Liver (tissue), 9 donors: ENCODE measurements around the gene CLDN20. TPM values are rescaled to one million over a fixed set of nuclear protein-coding genes. Genes with fewer than 3 reads are reported as not detected.

Source experiments
- DNase-seq: peaks from one replicate; pipeline ENCODE4 v3.0.0-alpha.2; 2017; ENCODE audit warnings: low spot score
- H3K27ac ChIP-seq, 2 donors: one replicate each; pipeline ENCODE4 v1.7.0; 2013; ENCODE audit warnings: inconsistent platforms in 2 of 2, low read length in 2 of 2, control low read depth in 1 of 2, low read depth in 1 of 2, mild to moderate bottlenecking in 1 of 2
- H3K27me3 ChIP-seq, 4 donors: one replicate each; pipeline versions ENCODE4 v1.6.1 to v1.7.0; 2013; ENCODE audit warnings: low read length in 3 of 4, inconsistent platforms in 1 of 4, mild to moderate bottlenecking in 1 of 4, moderate library complexity in 1 of 4; ENCODE audit not compliant: control insufficient read depth in 4 of 4, insufficient read depth in 4 of 4
- H3K36me3 ChIP-seq, 4 donors: one replicate each; pipeline versions ENCODE4 v1.6.1 to v1.7.0; 2013; ENCODE audit warnings: low read length in 3 of 4, mild to moderate bottlenecking in 3 of 4, low read depth in 1 of 4, moderate library complexity in 1 of 4; ENCODE audit not compliant: control insufficient read depth in 4 of 4, insufficient read depth in 3 of 4
- H3K4me1 ChIP-seq, 4 donors: one replicate each; pipeline versions ENCODE4 v1.6.1 to v1.7.0; 2013; ENCODE audit warnings: low read length in 3 of 4, mild to moderate bottlenecking in 3 of 4, moderate library complexity in 1 of 4; ENCODE audit not compliant: control insufficient read depth in 4 of 4, insufficient read depth in 4 of 4
- H3K4me3 ChIP-seq, 3 donors: one replicate each; pipeline versions ENCODE4 v1.6.1 to v1.7.0; 2013; ENCODE audit warnings: low read length in 3 of 3, control low read depth in 1 of 3, low read depth in 1 of 3, mild to moderate bottlenecking in 1 of 3
- H3K9ac ChIP-seq, 2 donors: one replicate each; pipeline ENCODE4 v1.7.0; 2013; ENCODE audit warnings: low read length in 2 of 2, mild to moderate bottlenecking in 2 of 2, moderate library complexity in 2 of 2, control low read depth in 1 of 2, low read depth in 1 of 2
- H3K9me3 ChIP-seq, 4 donors: one replicate each; pipeline versions ENCODE4 v1.6.1 to v1.7.0; 2013; ENCODE audit warnings: low read length in 3 of 4; ENCODE audit not compliant: control insufficient read depth in 4 of 4
- EGR1 ChIP-seq, 2 donors: IDR thresholded peaks; 2 replicates each; pipeline ENCODE4 v1.6.1; 2016 to 2018; ENCODE audit warnings: antibody characterized with exemption in 2 of 2, low read depth in 2 of 2
- FOXA1 ChIP-seq: IDR thresholded peaks from 2 replicates; pipeline ENCODE4 v1.6.1; 2016; ENCODE audit warnings: antibody characterized with exemption
- FOXA2 ChIP-seq: IDR thresholded peaks from 2 replicates; pipeline ENCODE4 v1.6.1; 2016; ENCODE audit warnings: antibody characterized with exemption
- GABPA ChIP-seq, 2 donors: IDR thresholded peaks in 1 of 2; conservative IDR thresholded peaks in 1 of 2; 2 replicates each; pipeline ENCODE4 v1.6.1; 2016; ENCODE audit warnings: antibody characterized with exemption in 2 of 2, mild to moderate bottlenecking in 1 of 2, moderate library complexity in 1 of 2
- HNF4G ChIP-seq: IDR thresholded peaks from 2 replicates; pipeline ENCODE4 v1.6.1; 2016; ENCODE audit warnings: antibody characterized with exemption
- JUND ChIP-seq, 2 donors: IDR thresholded peaks; 2 replicates each; pipeline ENCODE4 v1.6.1; 2016; ENCODE audit warnings: antibody characterized with exemption in 2 of 2
- RXRA ChIP-seq, 2 donors: IDR thresholded peaks; 2 replicates each; pipeline ENCODE4 v1.6.1; 2017 to 2018; ENCODE audit warnings: antibody characterized with exemption in 2 of 2, mild to moderate bottlenecking in 1 of 2
- SP1 ChIP-seq: IDR thresholded peaks from 2 replicates; pipeline ENCODE4 v1.6.1; 2018; ENCODE audit warnings: antibody characterized with exemption, mild to moderate bottlenecking
- YY1 ChIP-seq: IDR thresholded peaks from 2 replicates; pipeline ENCODE4 v1.6.1; 2016; ENCODE audit warnings: antibody characterized with exemption, mild to moderate bottlenecking
- WGBS: extraction: QIAGEN DNeasy Blood & Tissue Kit; methylation state at CpG from one replicate; pipeline ENCODE4 v1.1.7; 2013; 5-methylcytosine and 5-hydroxymethylcytosine counted together
- polyA plus RNA-seq, 2 donors: library from polyadenylated mRNA; stranded (reverse) in 1 of 2; unstranded in 1 of 2; fragments of 200-250 nt in 1 of 2; fragments of >200 nt in 1 of 2; fragmentation: Nextera tagmentation in 1 of 2; extraction: Ambion mirVana in 1 of 2; gene quantifications; one replicate each; pipeline versions ENCODE4 v1.2.1 to v1.2.3, GENCODE V29; 2013 to 2015
- total RNA-seq, 2 donors: library from RNA; depleted of rRNA; stranded (reverse); fragments of >200 nt; gene quantifications; one replicate each; pipeline ENCODE4 v1.2.3, GENCODE V29; 2014
- TF ChIP-seq, protein P1 (sequence below): IDR thresholded peaks from 2 replicates; pipeline ENCODE4 v1.6.1; 2016; ENCODE audit warnings: antibody characterized with exemption
- TF ChIP-seq, protein P2 (sequence below): IDR thresholded peaks from 2 replicates; pipeline ENCODE4 v1.6.1; 2016; ENCODE audit warnings: antibody characterized with exemption
- TF ChIP-seq, protein P3 (sequence below): IDR thresholded peaks from 2 replicates; pipeline ENCODE4 v1.6.1; 2016; ENCODE audit warnings: antibody characterized with exemption
- TF ChIP-seq, protein P4 (sequence below): IDR thresholded peaks from 2 replicates; pipeline ENCODE4 v1.6.1; 2016; ENCODE audit warnings: antibody characterized with exemption, mild to moderate bottlenecking
- donor health status: healthy.
- donor health status: healthy.
- donor health status: healthy.
- donor health status: healthy.
- donor health status: healthy.

CLDN20 gene
- total and polyA plus RNA-seq, 4 donors, result 0.26 TPM; not detected in 3

DNA sequence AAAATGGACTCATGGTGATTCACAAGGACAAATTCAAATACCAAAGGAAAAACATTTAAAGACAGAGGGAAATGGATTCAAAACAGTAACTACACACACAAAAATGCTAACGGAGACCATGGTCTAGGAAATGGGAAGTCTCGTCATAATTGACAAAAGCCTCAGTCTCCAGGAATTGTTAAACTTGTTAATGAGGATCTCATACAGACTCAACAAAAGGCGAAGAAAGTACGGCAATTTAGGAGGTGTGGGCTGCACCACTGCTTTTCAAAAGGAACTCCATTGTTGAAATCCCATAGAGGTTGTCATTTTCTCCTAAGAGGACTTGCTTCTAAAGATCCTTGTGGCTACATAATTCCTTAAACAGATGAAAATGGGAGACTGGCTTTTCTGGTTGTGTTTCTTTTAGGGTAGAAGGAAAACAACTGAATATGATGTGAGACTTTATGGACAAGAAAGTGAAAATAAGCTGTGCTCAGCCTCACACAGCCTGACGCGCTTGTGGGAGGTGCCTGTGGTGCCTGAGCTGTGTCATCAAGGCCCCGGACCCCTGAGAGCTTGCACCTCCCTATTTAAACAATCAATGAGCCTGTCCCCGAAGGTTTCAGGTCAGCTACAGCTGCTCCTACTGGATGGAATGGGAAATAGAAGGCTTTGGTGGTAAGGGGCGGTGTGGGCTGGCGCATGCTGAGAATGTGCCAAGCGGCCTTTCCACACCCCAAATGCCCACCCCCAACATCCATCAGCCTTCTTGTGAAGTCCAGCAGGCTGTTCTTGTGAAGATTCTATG lies 2.5 kb upstream of the CLDN20 start:
- Histone ChIP-seq H3K27ac (no peak overlapping the region), H3K9ac (no peak overlapping the region), H3K4me1 (no peaks in the 10 kb centered on the region), H3K9me3 (no peaks in the 10 kb centered on the region), H3K4me3 (no peak overlapping the region), H3K36me3 (peaks cover 8 to 44% (median 27%) of the 10 kb centered on the region in 4 donors), H3K27me3 (no peaks in the 10 kb centered on the region)
- TF ChIP-seq YY1, result no peak
- no peak for DNase-seq
- 96% methylated on average over 11 of the region's 11 CpGs for WGBS

DNA sequence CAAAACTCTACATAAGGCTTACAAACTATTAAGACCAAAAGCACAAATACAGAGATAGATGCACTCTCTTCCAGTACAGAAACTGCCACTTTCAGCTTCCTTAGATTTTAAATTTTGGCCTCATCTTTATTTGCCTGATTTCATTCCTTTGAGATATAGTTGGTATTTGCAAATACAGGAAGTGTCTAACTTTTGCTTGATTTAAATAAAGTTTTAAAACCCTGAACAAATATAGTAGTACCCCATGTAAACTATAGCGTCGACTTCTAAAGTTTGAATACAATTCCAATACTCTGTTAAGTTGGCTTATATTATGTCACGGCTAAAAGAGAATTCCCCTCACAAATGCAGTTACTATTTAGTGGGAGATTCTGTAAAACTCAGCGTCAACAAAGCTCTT lies 1.2 kb upstream of the CLDN20 start:
- Histone ChIP-seq H3K27me3 (no peaks in the 10 kb centered on the region), H3K4me3 (no peak overlapping the region), H3K9ac (no peak overlapping the region), H3K9me3 (no peaks in the 10 kb centered on the region), H3K27ac (no peak overlapping the region), H3K4me1 (no peaks in the 10 kb centered on the region), H3K36me3 (peaks cover 13 to 36% (median 26%) of the 10 kb centered on the region in 4 donors)
- TF ChIP-seq, protein P1, sequence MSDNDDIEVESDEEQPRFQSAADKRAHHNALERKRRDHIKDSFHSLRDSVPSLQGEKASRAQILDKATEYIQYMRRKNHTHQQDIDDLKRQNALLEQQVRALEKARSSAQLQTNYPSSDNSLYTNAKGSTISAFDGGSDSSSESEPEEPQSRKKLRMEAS, result no peak
- TF ChIP-seq JUND (IDR thresholded peaks at IDR 0.05) (no peak), FOXA2 (no peak), RXRA (IDR thresholded peaks at IDR 0.05) (no peak), EGR1 (IDR thresholded peaks at IDR 0.05; ENCODE audit: low read depth in 2 of 2) (no peak), SP1 (no peak), GABPA (IDR thresholded peaks at IDR 0.05 in 1 of 2, conservative IDR thresholded peaks at IDR 0.05 in 1 of 2) (no peak), HNF4G (no peak), FOXA1 (no peak)
- TF ChIP-seq, protein P2, sequence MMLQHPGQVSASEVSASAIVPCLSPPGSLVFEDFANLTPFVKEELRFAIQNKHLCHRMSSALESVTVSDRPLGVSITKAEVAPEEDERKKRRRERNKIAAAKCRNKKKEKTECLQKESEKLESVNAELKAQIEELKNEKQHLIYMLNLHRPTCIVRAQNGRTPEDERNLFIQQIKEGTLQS, result no peak
- TF ChIP-seq, protein P3, sequence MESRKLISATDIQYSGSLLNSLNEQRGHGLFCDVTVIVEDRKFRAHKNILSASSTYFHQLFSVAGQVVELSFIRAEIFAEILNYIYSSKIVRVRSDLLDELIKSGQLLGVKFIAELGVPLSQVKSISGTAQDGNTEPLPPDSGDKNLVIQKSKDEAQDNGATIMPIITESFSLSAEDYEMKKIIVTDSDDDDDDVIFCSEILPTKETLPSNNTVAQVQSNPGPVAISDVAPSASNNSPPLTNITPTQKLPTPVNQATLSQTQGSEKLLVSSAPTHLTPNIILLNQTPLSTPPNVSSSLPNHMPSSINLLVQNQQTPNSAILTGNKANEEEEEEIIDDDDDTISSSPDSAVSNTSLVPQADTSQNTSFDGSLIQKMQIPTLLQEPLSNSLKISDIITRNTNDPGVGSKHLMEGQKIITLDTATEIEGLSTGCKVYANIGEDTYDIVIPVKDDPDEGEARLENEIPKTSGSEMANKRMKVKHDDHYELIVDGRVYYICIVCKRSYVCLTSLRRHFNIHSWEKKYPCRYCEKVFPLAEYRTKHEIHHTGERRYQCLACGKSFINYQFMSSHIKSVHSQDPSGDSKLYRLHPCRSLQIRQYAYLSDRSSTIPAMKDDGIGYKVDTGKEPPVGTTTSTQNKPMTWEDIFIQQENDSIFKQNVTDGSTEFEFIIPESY, result no peak
- TF ChIP-seq, protein P4, sequence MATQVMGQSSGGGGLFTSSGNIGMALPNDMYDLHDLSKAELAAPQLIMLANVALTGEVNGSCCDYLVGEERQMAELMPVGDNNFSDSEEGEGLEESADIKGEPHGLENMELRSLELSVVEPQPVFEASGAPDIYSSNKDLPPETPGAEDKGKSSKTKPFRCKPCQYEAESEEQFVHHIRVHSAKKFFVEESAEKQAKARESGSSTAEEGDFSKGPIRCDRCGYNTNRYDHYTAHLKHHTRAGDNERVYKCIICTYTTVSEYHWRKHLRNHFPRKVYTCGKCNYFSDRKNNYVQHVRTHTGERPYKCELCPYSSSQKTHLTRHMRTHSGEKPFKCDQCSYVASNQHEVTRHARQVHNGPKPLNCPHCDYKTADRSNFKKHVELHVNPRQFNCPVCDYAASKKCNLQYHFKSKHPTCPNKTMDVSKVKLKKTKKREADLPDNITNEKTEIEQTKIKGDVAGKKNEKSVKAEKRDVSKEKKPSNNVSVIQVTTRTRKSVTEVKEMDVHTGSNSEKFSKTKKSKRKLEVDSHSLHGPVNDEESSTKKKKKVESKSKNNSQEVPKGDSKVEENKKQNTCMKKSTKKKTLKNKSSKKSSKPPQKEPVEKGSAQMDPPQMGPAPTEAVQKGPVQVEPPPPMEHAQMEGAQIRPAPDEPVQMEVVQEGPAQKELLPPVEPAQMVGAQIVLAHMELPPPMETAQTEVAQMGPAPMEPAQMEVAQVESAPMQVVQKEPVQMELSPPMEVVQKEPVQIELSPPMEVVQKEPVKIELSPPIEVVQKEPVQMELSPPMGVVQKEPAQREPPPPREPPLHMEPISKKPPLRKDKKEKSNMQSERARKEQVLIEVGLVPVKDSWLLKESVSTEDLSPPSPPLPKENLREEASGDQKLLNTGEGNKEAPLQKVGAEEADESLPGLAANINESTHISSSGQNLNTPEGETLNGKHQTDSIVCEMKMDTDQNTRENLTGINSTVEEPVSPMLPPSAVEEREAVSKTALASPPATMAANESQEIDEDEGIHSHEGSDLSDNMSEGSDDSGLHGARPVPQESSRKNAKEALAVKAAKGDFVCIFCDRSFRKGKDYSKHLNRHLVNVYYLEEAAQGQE, result no peak
- DNase-seq, result no peak
- 97% methylated on average over 4 of the region's 4 CpGs for WGBS
